DOHH2 (cell line): Measurements from ENCODE around the gene ZCCHC9.

Source experiments
- H3F3A ChIP-seq: fragments of 200-600 bp; sonication (generic), shearing (Covaris generic); 2 replicates; pipeline ENCODE4 v1.6.0; 2016; ENCODE audit warnings: antibody characterized with exemption, mild to moderate bottlenecking; ENCODE audit not compliant: control insufficient read depth, insufficient read depth
- H3K27ac ChIP-seq: fragments of 200-600 bp; sonication (generic); 2 replicates; pipeline ENCODE4 v1.5.1; 2014; ENCODE audit warnings: low read depth, mild to moderate bottlenecking, low read length, moderate library complexity
- H3K27me3 ChIP-seq: fragments of 200-600 bp; sonication (generic); 2 replicates; pipeline ENCODE4 v1.6.1; 2014; ENCODE audit warnings: mild to moderate bottlenecking, low read length, mixed read lengths; ENCODE audit not compliant: control insufficient read depth
- H3K36me3 ChIP-seq: fragments of 200-600 bp; sonication (generic); 2 replicates; pipeline ENCODE4 v1.6.1; 2014; ENCODE audit warnings: mild to moderate bottlenecking, low read length, moderate library complexity, mixed read lengths; ENCODE audit not compliant: control insufficient read depth
- H3K4me1 ChIP-seq: fragments of 200-600 bp; sonication (generic); 2 replicates; pipeline ENCODE4 v1.6.1; 2014; ENCODE audit warnings: mild to moderate bottlenecking, low read length, mixed read lengths; ENCODE audit not compliant: control insufficient read depth
- H3K4me2 ChIP-seq: fragments of 200-600 bp; sonication (generic); 2 replicates; pipeline ENCODE4 v1.6.0; 2014; ENCODE audit warnings: mild to moderate bottlenecking, low read length, moderate library complexity
- H3K4me3 ChIP-seq: fragments of 200-600 bp; sonication (generic); 2 replicates; pipeline ENCODE4 v1.5.1; 2014; ENCODE audit warnings: mild to moderate bottlenecking, low read length, mixed read lengths
- H3K79me2 ChIP-seq: fragments of 200-600 bp; sonication (generic); 2 replicates; pipeline ENCODE4 v1.6.1; 2014; ENCODE audit warnings: mild to moderate bottlenecking, low read length, mixed read lengths; ENCODE audit not compliant: control insufficient read depth
- H3K9me2 ChIP-seq: fragments of 200-600 bp; sonication (generic); replicated peaks from 2 replicates; pipeline ENCODE4 v1.6.1; 2014; ENCODE audit warnings: mild to moderate bottlenecking, low read length, mixed read lengths; ENCODE audit not compliant: control insufficient read depth
- H3K9me3 ChIP-seq: fragments of 200-600 bp; sonication (generic); 2 replicates; pipeline ENCODE4 v1.6.1; 2014; ENCODE audit warnings: antibody characterized with exemption, low read length, mixed read lengths; ENCODE audit not compliant: control insufficient read depth, insufficient read depth
- H4K20me1 ChIP-seq: fragments of 200-600 bp; sonication (generic); 2 replicates; pipeline ENCODE4 v1.6.0; 2014; ENCODE audit warnings: low read depth, mild to moderate bottlenecking, antibody characterized with exemption, low read length, moderate library complexity; ENCODE audit not compliant: control insufficient read depth, insufficient read depth
- CTCF ChIP-seq: fragments of 200-600 bp; sonication (generic); IDR thresholded peaks from one replicate; pipeline ENCODE4 v1.5.1; 2014; ENCODE audit warnings: antibody characterized with exemption, mild to moderate bottlenecking, low read depth, low read length; ENCODE audit not compliant: poor library complexity, severe bottlenecking
- EZH2phosphoT487 ChIP-seq: fragments of 200-600 bp; sonication (generic); IDR thresholded peaks from 2 replicates; pipeline ENCODE4 v1.6.1; 2017; ENCODE audit warnings: borderline replicate concordance, mild to moderate bottlenecking, antibody characterized with exemption, low read length, moderate library complexity, mixed read lengths

Gene ZCCHC9

GRCh38 chr5:81313278-81313677 is 11.9 kb downstream of the ZCCHC9 start:
- no peak for TF ChIP-seq EZH2phosphoT487
- TF ChIP-seq CTCF, result no peak
- no peaks in the 10 kb centered on the region for H4K20me1 ChIP-seq

DNA sequence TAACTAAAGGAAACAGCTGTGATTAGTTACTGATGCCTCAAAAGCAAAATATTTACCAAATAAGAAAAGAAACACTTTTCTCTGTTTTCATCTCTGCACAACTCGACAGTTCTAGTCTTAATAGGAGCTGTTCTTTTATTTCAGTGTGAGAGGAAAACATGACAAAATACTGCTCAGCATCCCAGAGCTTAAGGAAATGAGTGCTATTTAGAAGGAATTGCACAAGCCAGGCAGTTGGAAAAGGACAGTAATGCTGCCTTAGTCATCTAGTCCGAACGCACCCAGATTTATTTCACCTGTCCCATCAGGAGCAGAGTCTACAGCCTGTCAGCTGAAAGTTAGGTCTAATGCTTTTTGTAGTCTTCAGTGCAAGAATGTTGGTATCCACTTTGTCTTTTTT is 12.3 kb downstream of the ZCCHC9 start:
- Histone ChIP-seq H3K9me2 (no peaks in the 10 kb centered on the region), H3K4me2 (no peak overlapping the region), H3K27me3 (no peaks in the 10 kb centered on the region), H3F3A (no peaks in the 10 kb centered on the region), H3K4me3 (no peak overlapping the region), H3K4me1 (peaks cover 10% of the 10 kb centered on the region), H3K79me2 (no peaks in the 10 kb centered on the region), H3K9me3 (no peaks in the 10 kb centered on the region), H3K36me3 (peaks cover 33% of the 10 kb centered on the region), H4K20me1 (no peaks in the 10 kb centered on the region), H3K27ac (no peak overlapping the region)
- no peak for TF ChIP-seq CTCF

More at GRCh38 chr5:81313278-81313677, 11.9 kb downstream of the ZCCHC9 start:
- H3K27ac ChIP-seq, result no peak overlapping the region
- H3K9me2 ChIP-seq, result no peaks in the 10 kb centered on the region
- H3K4me2 ChIP-seq, result no peak overlapping the region
- no peaks in the 10 kb centered on the region for H3K27me3 ChIP-seq
- H3K79me2 ChIP-seq, result no peaks in the 10 kb centered on the region
- no peak overlapping the region for H3K4me3 ChIP-seq
- H3K9me3 ChIP-seq, result no peaks in the 10 kb centered on the region
- H3K4me1 ChIP-seq, result peaks cover 10% of the 10 kb centered on the region
- H3F3A ChIP-seq, result no peaks in the 10 kb centered on the region
- H3K36me3 ChIP-seq, result peaks cover 33% of the 10 kb centered on the region

DNA sequence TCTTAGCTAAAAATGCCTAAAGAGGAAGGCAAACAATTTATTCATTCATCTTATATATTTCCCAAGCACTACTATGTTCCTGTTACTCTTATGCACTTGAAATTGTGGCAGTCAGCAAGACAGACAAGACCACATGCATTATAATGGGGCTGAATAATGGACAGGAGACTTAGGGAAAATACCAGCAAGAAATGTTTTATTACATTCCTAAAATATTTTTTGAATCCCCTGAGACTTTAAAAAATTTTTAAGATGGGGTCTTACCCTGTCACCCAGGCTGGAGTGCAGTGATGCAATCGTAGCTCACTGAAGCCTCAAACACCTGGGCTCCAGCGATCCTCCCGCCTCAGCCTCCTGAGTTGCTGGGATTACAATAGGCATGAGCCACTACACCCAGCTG is 13.2 kb downstream of the ZCCHC9 start:
- peaks cover 10% of the 10 kb centered on the region for H3K4me1 ChIP-seq
- TF ChIP-seq EZH2phosphoT487 (no peak), CTCF (no peak)
- H3K36me3 ChIP-seq, result peaks cover 26% of the 10 kb centered on the region
- no peaks in the 10 kb centered on the region for H3K27me3 ChIP-seq
- H3K9me3 ChIP-seq, result no peaks in the 10 kb centered on the region
- no peak overlapping the region for H3K4me3 ChIP-seq
- H3K27ac ChIP-seq, result no peak overlapping the region
- H4K20me1 ChIP-seq, result no peaks in the 10 kb centered on the region
- no peaks in the 10 kb centered on the region for H3K79me2 ChIP-seq
- no peaks in the 10 kb centered on the region for H3F3A ChIP-seq
- H3K4me2 ChIP-seq, result no peak overlapping the region
- no peaks in the 10 kb centered on the region for H3K9me2 ChIP-seq

DNA sequence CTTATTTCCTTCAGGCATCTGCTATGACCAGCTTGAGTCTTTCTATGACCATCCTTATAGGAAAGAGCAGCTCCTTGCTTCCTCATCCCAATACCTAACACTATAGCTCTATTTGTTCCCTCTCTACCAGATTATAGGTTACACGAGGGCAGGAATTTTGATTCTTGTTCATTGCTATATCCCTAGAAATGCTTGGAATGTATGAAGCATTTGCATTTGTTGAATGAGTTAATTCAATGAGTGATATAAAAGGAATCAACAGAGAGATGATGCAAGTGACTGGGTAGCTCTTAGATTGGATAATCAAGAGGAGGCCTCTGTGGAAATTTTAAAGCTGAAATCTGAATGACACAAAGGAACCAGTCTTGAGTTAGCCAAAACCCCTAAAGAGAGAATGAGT is 13.9 kb downstream of the ZCCHC9 start:
- Histone ChIP-seq H3K9me2 (no peaks in the 10 kb centered on the region), H3K36me3 (peaks cover 22% of the 10 kb centered on the region), H3K27ac (no peak overlapping the region), H3K4me3 (no peak overlapping the region), H4K20me1 (no peaks in the 10 kb centered on the region), H3K79me2 (no peaks in the 10 kb centered on the region), H3K9me3 (no peaks in the 10 kb centered on the region), H3K4me1 (peaks cover 10% of the 10 kb centered on the region), H3K27me3 (no peaks in the 10 kb centered on the region), H3K4me2 (no peak overlapping the region), H3F3A (no peaks in the 10 kb centered on the region)
- TF ChIP-seq CTCF (no peak), EZH2phosphoT487 (no peak)
